K562 (cell line): ENCODE data around the gene OBSCN. TPM values are rescaled to one million over a fixed set of nuclear protein-coding genes. Genes with fewer than 3 reads are reported as not detected.

Source experiments
- ATAC-seq: fragments of 200-7000 bp; cut with Tn5 transposase; 3 replicates; pipeline ENCODE4 v1.9.1; 2020; ENCODE audit warnings: moderate library complexity
- BruUV-seq: library from RNA; stranded (reverse); fragments of 400-500 nt; replicated peaks from 2 replicates; lab custom pipeline; 2021; lab: Mats Ljungman, UMichigan
- CTCF ChIA-PET: fragments of 300-600 bp; formaldehyde crosslinking; extraction: SDS; loops from one replicate; lab custom pipeline; 2021; ENCODE audit warnings: low intra/inter-chr PET ratio; lab: Yijun Ruan, JAX
- POLR2A ChIA-PET: fragments of 300-600, 350-650 bp; sonication (Branson Sonifier 250); formaldehyde crosslinking; extraction: SDS; loops from one replicate; lab custom pipeline; 2021; ENCODE audit warnings: antibody characterized with exemption, inconsistent platforms; lab: Yijun Ruan, JAX
- DNase-seq, 4 experiments: peaks; one replicate each; pipeline versions ENCODE4 v3.0.0 to v3.0.0-alpha.2; 2011 to 2018; ENCODE audit warnings: low spot score in 3 of 4, mixed read lengths in 3 of 4; ENCODE audit errors: extremely low read depth in 1 of 4
- FAIRE-seq: peaks from 2 replicates; lab custom pipeline; 2011; peaks lifted over from hg19 to GRCh38; lab: Jason Lieb, UNC
- H2AFZ ChIP-seq: 2 replicates; pipeline ENCODE4 v1.6.0; 2011; ENCODE audit warnings: low read depth, low read length, control low read depth, inconsistent platforms
- H3K27ac ChIP-seq: fragments of 200-600 bp; 3 replicates; pipeline ENCODE4 v1.8.0; 2011; ENCODE audit warnings: low read depth, mild to moderate bottlenecking, control low read depth, inconsistent platforms, low read length, moderate library complexity, mixed read lengths; ENCODE audit errors: extremely low read depth
- H3K27me3 ChIP-seq, 2 experiments: fragments of 300-600 bp in 1 of 2; 2 replicates in 1 of 2; 3 replicates in 1 of 2; pipeline versions ENCODE4 v1.6.0 to v1.8.0; 2011; ENCODE audit warnings: inconsistent platforms in 2 of 2, low read length in 2 of 2, mild to moderate bottlenecking in 1 of 2, mixed read lengths in 1 of 2, moderate library complexity in 1 of 2; ENCODE audit not compliant: control insufficient read depth in 2 of 2, insufficient read depth in 2 of 2
- H3K36me3 ChIP-seq: fragments of 300-600 bp; 3 replicates; pipeline ENCODE4 v1.8.0; 2011; ENCODE audit warnings: mild to moderate bottlenecking, low read length, inconsistent platforms; ENCODE audit not compliant: control insufficient read depth, insufficient read depth
- H3K4me1 ChIP-seq, 2 experiments: fragments of 200-600 bp in 1 of 2; replicated peaks in 1 of 2; 2 replicates in 1 of 2; 3 replicates in 1 of 2; pipeline versions ENCODE4 v1.5.1 to v1.8.0; 2011; ENCODE audit warnings: inconsistent platforms in 2 of 2, low read length in 2 of 2, mild to moderate bottlenecking in 1 of 2, mixed read lengths in 1 of 2, moderate library complexity in 1 of 2; ENCODE audit not compliant: control insufficient read depth in 2 of 2, insufficient read depth in 2 of 2
- H3K4me2 ChIP-seq: 2 replicates; pipeline ENCODE4 v1.6.1; 2011; ENCODE audit warnings: low read length, control low read depth, inconsistent platforms, mixed read lengths; ENCODE audit not compliant: insufficient read depth
- H3K4me3 ChIP-seq: fragments of 200-600 bp; sonication (generic), shearing (Covaris generic); 2 replicates; pipeline ENCODE4 v1.5.1; 2016; ENCODE audit warnings: control low read depth, inconsistent platforms
- H3K79me2 ChIP-seq: fragments of 200-600 bp; 3 replicates; pipeline ENCODE4 v1.8.0; 2011; ENCODE audit warnings: low read length, inconsistent platforms; ENCODE audit not compliant: control insufficient read depth, insufficient read depth
- H3K9ac ChIP-seq, 2 experiments: 2 replicates each; pipeline versions ENCODE4 v1.6.0 to v1.6.1; 2011; ENCODE audit warnings: low read depth in 2 of 2, low read length in 2 of 2, control low read depth in 1 of 2, inconsistent platforms in 1 of 2, mild to moderate bottlenecking in 1 of 2, mixed read lengths in 1 of 2; ENCODE audit not compliant: insufficient read depth in 1 of 2
- H3K9me1 ChIP-seq: one replicate; pipeline ENCODE4 v1.6.0; 2011; ENCODE audit warnings: inconsistent platforms, mild to moderate bottlenecking, low read length, moderate library complexity; ENCODE audit not compliant: control insufficient read depth, insufficient read depth
- H3K9me3 ChIP-seq: replicated peaks from 2 replicates; pipeline ENCODE4 v1.5.1; 2011; ENCODE audit warnings: low read depth, low read length, inconsistent platforms; ENCODE audit not compliant: control insufficient read depth, insufficient read depth
- H4K20me1 ChIP-seq: replicated peaks from 2 replicates; pipeline ENCODE4 v1.6.1; 2011; ENCODE audit warnings: low read length, inconsistent platforms, mixed read lengths; ENCODE audit not compliant: control insufficient read depth, insufficient read depth
- E2F5 ChIP-seq: sonication (generic); formaldehyde crosslinking; IDR thresholded peaks from 2 replicates; pipeline ENCODE4 v1.8.0; 2022; ENCODE audit warnings: mild to moderate bottlenecking, missing genetic modification reagents
- ZNF431 ChIP-seq: sonication (generic); formaldehyde crosslinking; IDR thresholded peaks from 2 replicates; pipeline ENCODE4 v1.8.0; 2022; ENCODE audit warnings: mild to moderate bottlenecking, missing genetic modification reagents
- ZNF609 ChIP-seq: sonication (generic); formaldehyde crosslinking; IDR thresholded peaks from 2 replicates; pipeline ENCODE4 v1.8.1; 2023; ENCODE audit warnings: missing genetic modification reagents, mild to moderate bottlenecking, borderline replicate concordance
- WGBS: fragments of 100-300 bp; shearing (Covaris generic); methylation state at CpG from one replicate; pipeline ENCODE4 v1.1.6; 2016; ENCODE audit warnings: low coverage, mixed read lengths; ENCODE audit not compliant: insufficient coverage; ENCODE audit errors: missing lambda C conversion rate; 5-methylcytosine and 5-hydroxymethylcytosine counted together
- in situ Hi-C: fragments of 300-500 bp; cut with MboI; formaldehyde crosslinking; loops from 4 replicates; pipeline ENCODE4 v1.15.0; 2018; ENCODE audit warnings: inconsistent platforms, mixed read lengths
- intact Hi-C: fragments of 100-400 bp; cut with micrococcal nuclease; formaldehyde crosslinking; loops from 2 replicates; pipeline ENCODE4 v1.14.2; 2022
- polyA plus RNA-seq, 8 experiments: library from polyadenylated mRNA; depleted of rRNA in 4 of 8; stranded (reverse) in 5 of 8; unstranded in 3 of 8; fragments of >200 nt; fragmentation: Nextera tagmentation in 2 of 8; fragmentation: Illumina TruSeq in 1 of 8; extraction: Ambion mirVana in 2 of 8; extraction: Trizol in 1 of 8; gene quantifications; 2 replicates each; pipeline versions ENCODE4 v1.2.1 to v1.2.3, GENCODE V29; 2011 to 2014; ENCODE audit warnings: inconsistent platforms in 1 of 8, missing spikeins in 1 of 8
- total RNA-seq, 7 experiments: library from RNA; depleted of rRNA in 6 of 7; stranded (reverse); fragments of >200 nt in 6 of 7; fragmentation: Illumina TruSeq in 2 of 7; extraction: Trizol in 2 of 7; gene quantifications; 2 replicates each; pipeline versions ENCODE4 v1.2.1 to v1.2.3, GENCODE V29; 2011 to 2021; ENCODE audit warnings: low replicate concordance in 1 of 7

Gene OBSCN
- total and polyA plus RNA-seq, 9 of the 15 experiments (the other 6 are each of a cell fraction or from before 2014, with no cell fraction given), result 0.18 to 19.7 (median 3.6) TPM

GRCh38 chr1:228163776-228164519 lies 43.9 kb upstream of the OBSCN start:
- Histone ChIP-seq H3K79me2 (peaks cover 10% of the 10 kb centered on the region), H3K27me3 (no peaks in the 10 kb centered on the region), H2AFZ (no peak overlapping the region)
- no peak for DNase-seq
- no TSS peak for BruUV-seq
- in situ Hi-C loops, result no loop called here
- TF ChIP-seq E2F5 (CRISPR knock-in tag) (0 out of 2 replicates have a peak, but pooled peaks have one; percentile 36), ZNF609 (CRISPR knock-in tag) (peak; percentile 87), ZNF431 (CRISPR knock-in tag) (no peak)
- TF ChIP-seq, all 486 proteins: peak for 2
- H3K27ac ChIP-seq, result no peak overlapping the region
- intact Hi-C loops, result loop anchor here (1.0 kb wide), 1 partner anchor 19 kb away; no protein-coding TSS in a partner anchor
- peaks cover 6% of the 10 kb centered on the region for H4K20me1 ChIP-seq
- peaks cover 12% of the 10 kb centered on the region for H3K9me1 ChIP-seq
- H3K9me3 ChIP-seq, result no peaks in the 10 kb centered on the region
- H3K4me3 ChIP-seq, result no peak overlapping the region
- no peak for ATAC-seq
- CTCF ChIA-PET, result no interaction called here
- no peak for FAIRE-seq
- H3K36me3 ChIP-seq, result no peaks in the 10 kb centered on the region
- H3K4me1 ChIP-seq, result peaks cover 18 to 57% of the 10 kb centered on the region in 2 experiments
- POLR2A ChIA-PET, result interaction anchor here (0.6 to 5.8 kb wide), 10 partner anchors 8 to 338 kb away, joined by 4 to 47 read pairs (median 8); partner anchors contain the start of gene GJC2
- peak overlapping the region in 1 of 2 experiments; percentile 85; a peak in 1 of 4 replicates for H3K9ac ChIP-seq
- WGBS, result 72% methylated on average over 10 of the region's 10 CpGs
- no peak overlapping the region for H3K4me2 ChIP-seq
